K562 (cell line): ENCODE data around the gene TNFSF4.

Experiments used
- ATF1 ChIP-seq, 2 experiments: fragments of 450-650 bp in 1 of 2; IDR thresholded peaks; 2 replicates each; pipeline ENCODE4 v1.6.1; 2016; ENCODE audit warnings: missing compliant biosample characterization in 1 of 2, missing genetic modification characterization in 1 of 2
- DPF2 ChIP-seq: fragments of 450-650 bp; IDR thresholded peaks from 2 replicates; pipeline ENCODE4 v1.6.1; 2016
- ESRRA ChIP-seq: fragments of 450-650 bp; IDR thresholded peaks from 2 replicates; pipeline ENCODE4 v1.6.1; 2014; ENCODE audit warnings: low read depth, mild to moderate bottlenecking, moderate library complexity, borderline replicate concordance
- GABPA ChIP-seq: fragments of 200-800 bp; sonication (Bioruptor generic); conservative IDR thresholded peaks from 2 replicates; pipeline ENCODE4 v1.6.1; 2016; ENCODE audit warnings: low read depth, missing genetic modification characterization, missing compliant biosample characterization
- HBP1 ChIP-seq: fragments of 450-650 bp; formaldehyde crosslinking; IDR thresholded peaks from 2 replicates; pipeline ENCODE4 v1.4.0; 2022; ENCODE audit warnings: missing genetic modification characterization
- MAFF ChIP-seq: IDR thresholded peaks from 2 replicates; pipeline ENCODE4 v1.6.1; 2012; ENCODE audit warnings: low read length, improper control_type of control experiment
- USF1 ChIP-seq: sonication (generic); formaldehyde crosslinking; IDR thresholded peaks from 2 replicates; pipeline ENCODE4 v1.9.0; 2022; ENCODE audit warnings: mild to moderate bottlenecking, missing genetic modification reagents
- ZBTB1 ChIP-seq: sonication (generic); formaldehyde crosslinking; IDR thresholded peaks from 2 replicates; pipeline ENCODE4 v1.8.1; 2023; ENCODE audit warnings: missing genetic modification reagents, low read depth, mild to moderate bottlenecking, borderline replicate concordance

GRCh38 chr1:173208146-173208545 lies 1.0 kb upstream of the TNFSF4 start:
- TF ChIP-seq GABPA (tag), result no peak
- no peak for TF ChIP-seq ATF1 (CRISPR knock-in tag; IDR thresholded peaks at IDR 0.05)
- no peak for TF ChIP-seq ATF1 (tag; IDR thresholded peaks at IDR 0.05)
- TF ChIP-seq ESRRA, result no peak
- TF ChIP-seq ZBTB1, result no peak
- TF ChIP-seq USF1 (CRISPR knock-in tag), result no peak
- no peak for TF ChIP-seq DPF2
- no peak for TF ChIP-seq HBP1
- no peak for TF ChIP-seq MAFF
